ENCODE measurements around the gene TMEM204.

DNA sequence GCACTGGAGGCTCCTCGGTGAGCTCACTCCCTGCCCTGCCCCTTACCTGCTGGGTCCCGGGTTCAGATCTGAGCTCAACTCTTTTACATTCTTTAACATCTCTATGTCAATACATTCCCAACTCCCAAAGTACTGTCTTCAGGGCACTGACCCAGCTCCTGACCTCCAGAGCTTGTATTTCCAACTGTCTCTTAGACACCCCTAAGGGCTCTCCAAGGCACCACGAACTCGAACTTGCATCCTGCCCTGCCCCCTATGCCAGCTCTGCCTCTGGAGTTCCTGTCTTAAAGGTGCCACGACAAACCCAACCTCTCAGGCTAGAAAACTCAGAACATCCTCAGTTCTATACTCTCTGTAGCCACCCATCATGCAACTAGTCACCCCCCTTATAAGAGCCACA is 39.8 kb downstream of the TMEM204 start:
- TF ChIP-seq, protein P1, sequence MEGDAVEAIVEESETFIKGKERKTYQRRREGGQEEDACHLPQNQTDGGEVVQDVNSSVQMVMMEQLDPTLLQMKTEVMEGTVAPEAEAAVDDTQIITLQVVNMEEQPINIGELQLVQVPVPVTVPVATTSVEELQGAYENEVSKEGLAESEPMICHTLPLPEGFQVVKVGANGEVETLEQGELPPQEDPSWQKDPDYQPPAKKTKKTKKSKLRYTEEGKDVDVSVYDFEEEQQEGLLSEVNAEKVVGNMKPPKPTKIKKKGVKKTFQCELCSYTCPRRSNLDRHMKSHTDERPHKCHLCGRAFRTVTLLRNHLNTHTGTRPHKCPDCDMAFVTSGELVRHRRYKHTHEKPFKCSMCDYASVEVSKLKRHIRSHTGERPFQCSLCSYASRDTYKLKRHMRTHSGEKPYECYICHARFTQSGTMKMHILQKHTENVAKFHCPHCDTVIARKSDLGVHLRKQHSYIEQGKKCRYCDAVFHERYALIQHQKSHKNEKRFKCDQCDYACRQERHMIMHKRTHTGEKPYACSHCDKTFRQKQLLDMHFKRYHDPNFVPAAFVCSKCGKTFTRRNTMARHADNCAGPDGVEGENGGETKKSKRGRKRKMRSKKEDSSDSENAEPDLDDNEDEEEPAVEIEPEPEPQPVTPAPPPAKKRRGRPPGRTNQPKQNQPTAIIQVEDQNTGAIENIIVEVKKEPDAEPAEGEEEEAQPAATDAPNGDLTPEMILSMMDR (IDR thresholded peaks at IDR 0.05) = no peak
- TF ChIP-seq, protein P2, sequence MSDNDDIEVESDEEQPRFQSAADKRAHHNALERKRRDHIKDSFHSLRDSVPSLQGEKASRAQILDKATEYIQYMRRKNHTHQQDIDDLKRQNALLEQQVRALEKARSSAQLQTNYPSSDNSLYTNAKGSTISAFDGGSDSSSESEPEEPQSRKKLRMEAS (IDR thresholded peaks at IDR 0.05) = no peak
